Measurements from ENCODE around the gene NAB2. TPM values are rescaled to one million over a fixed set of nuclear protein-coding genes. Genes with fewer than 3 reads are reported as not detected.

NAB2 gene
- total and polyA plus RNA-seq, 10 of the 15 experiments (the other 5 are each of a cell fraction or from before 2014, with no cell fraction given): 0.35 to 35.2 (median 15.3) TPM

- TF ChIP-seq CEBPB (IDR thresholded peaks at IDR 0.05; ENCODE audit: borderline replicate concordance in 1 of 2, low read depth in 2 of 2, low read length in 2 of 2): no peak
Measured at GRCh38 chr12:57131896-57132744, 43.2 kb downstream of the NAB2 start (continued).

- RAD21 ChIA-PET (ENCODE audit: unreplicated experiment): no interaction called here
Measured at GRCh38 chr12:57133013-57133569, 44.2 kb downstream of the NAB2 start.

More at GRCh38 chr12:57133013-57133569, 44.2 kb downstream of the NAB2 start:
- H2AFZ ChIP-seq (ENCODE audit: control insufficient read depth, low read depth, low read length): no peak overlapping the region
- H3K36me3 ChIP-seq (ENCODE audit: control insufficient read depth in 2 of 2, insufficient read depth in 2 of 2, low read length in 1 of 2): no peaks in the 10 kb centered on the region
- H3K27ac ChIP-seq (ENCODE audit: control insufficient read depth, insufficient read depth): no peak overlapping the region
- no peak overlapping the region for H3K4me3 ChIP-seq
- ATAC-seq (no peak), FAIRE-seq (no peak), DNase-seq (ENCODE audit: low read depth, low spot score) (no peak)
- no TSS peak for BruUV-seq (replicated peaks)
- H4K20me1 ChIP-seq (ENCODE audit: control insufficient read depth, insufficient read depth): no peaks in the 10 kb centered on the region
- TF ChIP-seq ZBTB40 (IDR thresholded peaks at IDR 0.05; ENCODE audit: borderline replicate concordance): no peak
- no peak for TF ChIP-seq IRF3 (IDR thresholded peaks at IDR 0.05)
- no peak for TF ChIP-seq PAX8 (IDR thresholded peaks at IDR 0.05)
- no peak for TF ChIP-seq ATF2 (IDR thresholded peaks at IDR 0.05; ENCODE audit: low read length)
- TF ChIP-seq SIN3A (IDR thresholded peaks at IDR 0.05; ENCODE audit: low read depth, low read length): no peak
- TF ChIP-seq RB1 (IDR thresholded peaks at IDR 0.05; ENCODE audit: borderline replicate concordance): no peak
- ChIA-PET SMC1A (ENCODE audit: uncharacterized antibody, unreplicated experiment) (no interaction called here), CTCF (interaction anchor here (1.0 kb wide), 1 partner anchor 9 kb away, joined by 3 read pairs; no protein-coding TSS in a partner anchor), POLR2A (no interaction called here)
- no peak overlapping the region for H3K4me2 ChIP-seq (ENCODE audit: control insufficient read depth, insufficient read depth)
- no peaks in the 10 kb centered on the region for H3K9me3 ChIP-seq (replicated peaks; ENCODE audit: control insufficient read depth, insufficient read depth, low read length)
- no peak overlapping the region for H3K9ac ChIP-seq (ENCODE audit: control insufficient read depth, insufficient read depth, low read length)
- H3K27me3 ChIP-seq (replicated peaks in 1 of 2; ENCODE audit: control insufficient read depth in 2 of 2, insufficient read depth in 2 of 2, low read length in 1 of 2): peaks cover 0 to 2% of the 10 kb centered on the region in 2 experiments; a peak in 3 of 4 replicates
- 25% methylated on average over 4 of the region's 4 CpGs for WGBS (ENCODE audit: insufficient coverage, insufficient replicate concordance, low lambda C conversion rate, missing lambda C conversion rate)
- no peaks in the 10 kb centered on the region for H3K79me2 ChIP-seq (ENCODE audit: control insufficient read depth, insufficient read depth, low read length)
- in situ Hi-C loops (cut with MboI): no loop called here
- peaks cover 4% of the 10 kb centered on the region; the same call in 1 of the 2 replicates for H3K4me1 ChIP-seq (ENCODE audit: control insufficient read depth, insufficient read depth, low read length)
- intact Hi-C loops (cut with micrococcal nuclease; ENCODE audit: unreplicated experiment): no loop called here
